Tibial nerve (tissue), 4 donors: ENCODE data around the gene LPXN. TPM values are rescaled to one million over a fixed set of nuclear protein-coding genes. Genes with fewer than 3 reads are reported as not detected.

Experiments
- DNase-seq, 2 donors: peaks; one replicate each; pipeline ENCODE4 v3.0.0-alpha.2; 2019; ENCODE audit warnings: low spot score in 2 of 2
- H3K27ac ChIP-seq, 4 donors: fragments of 200-600 bp; sonication (generic) in 3 of 4; one replicate each; pipeline ENCODE4 v1.5.1; 2017 to 2019; ENCODE audit warnings: mild to moderate bottlenecking in 1 of 4
- H3K27me3 ChIP-seq, 2 donors: fragments of 200-600 bp; sonication (generic) in 1 of 2; one replicate each; pipeline versions ENCODE4 v1.5.1 to v1.6.0; 2017 to 2019
- H3K36me3 ChIP-seq, 3 donors: fragments of 200-600 bp; sonication (generic); one replicate each; pipeline ENCODE4 v1.5.1; 2018 to 2019
- H3K4me1 ChIP-seq, 4 donors: fragments of 200-600 bp; sonication (generic) in 3 of 4; one replicate each; pipeline ENCODE4 v1.5.1; 2017 to 2019
- H3K4me3 ChIP-seq, 4 donors: fragments of 200-600 bp; sonication (generic) in 3 of 4; one replicate each; pipeline ENCODE4 v1.5.1; 2017 to 2019; ENCODE audit warnings: mild to moderate bottlenecking in 1 of 4, moderate library complexity in 1 of 4
- H3K9me3 ChIP-seq, 4 donors: fragments of 200-600 bp; sonication (generic) in 3 of 4; one replicate each; pipeline ENCODE4 v1.5.1; 2017 to 2019
- CTCF ChIP-seq, 5 experiments: fragments of 200-600 bp in 3 of 5; fragments of 450-650 bp in 2 of 5; sonication (generic) in 3 of 5; IDR thresholded peaks; one replicate each; pipeline ENCODE4 v1.5.1; 2016 to 2019; ENCODE audit warnings: antibody characterized with exemption in 5 of 5, mild to moderate bottlenecking in 3 of 5, moderate library complexity in 2 of 5
- EP300 ChIP-seq, 2 donors: sonication (generic); formaldehyde crosslinking; IDR thresholded peaks; one replicate each; pipeline ENCODE4 v1.6.1; 2017; ENCODE audit warnings: antibody characterized with exemption in 2 of 2, mild to moderate bottlenecking in 1 of 2
- POLR2A ChIP-seq, 2 donors: fragments of 450-650 bp; IDR thresholded peaks; one replicate each; pipeline ENCODE4 v1.6.1; 2017; ENCODE audit warnings: antibody characterized with exemption in 2 of 2, mild to moderate bottlenecking in 2 of 2, moderate library complexity in 2 of 2
- WGBS, 2 donors: methylation state at CpG; one replicate each; pipeline ENCODE4 v1.1.5; 2018; 5-methylcytosine and 5-hydroxymethylcytosine counted together
- total RNA-seq, 4 donors: library from RNA; depleted of rRNA; stranded (reverse); fragments of >200 nt; gene quantifications; one replicate each; pipeline ENCODE4 v1.1.0, GENCODE V29; 2016

The LPXN gene
- total RNA-seq, 4 donors from 2014 or later = 10.3 to 13.2 (median 11.9) TPM

GRCh38 chr11:58485961-58486360 is 89.7 kb downstream of the LPXN start:
- no peak for DNase-seq
- 79 to 91% methylated on average over 1 of the region's 1 CpG for WGBS, 2 donors
- Histone ChIP-seq H3K27me3 (no peaks in the 10 kb centered on the region), H3K9me3 (no peaks in the 10 kb centered on the region), H3K4me1 (no peaks in the 10 kb centered on the region), H3K27ac (no peak overlapping the region), H3K4me3 (no peak overlapping the region), H3K36me3 (no peaks in the 10 kb centered on the region)
- no peak for TF ChIP-seq POLR2A (IDR thresholded peaks at IDR 0.05)
- no peak for TF ChIP-seq EP300 (IDR thresholded peaks at IDR 0.05)
- TF ChIP-seq CTCF (IDR thresholded peaks at IDR 0.05) = no peak

Other genes starting within 250 kb of the LPXN start
- gene OR5B17, start 216.8 kb downstream of the LPXN start, total RNA-seq = not detected
- gene OR5B3, start 169.0 kb downstream of the LPXN start, total RNA-seq = not detected
- gene OR5B2, start 147.7 kb downstream of the LPXN start, total RNA-seq = under 1 TPM in 1 of 4 donors, not detected in 3; 0.42 TPM
- under 1 TPM in 1 of 4 donors, not detected in 3; 0.21 TPM for gene OR5B12, start 133.6 kb downstream of the LPXN start, total RNA-seq
- gene OR5B21, start 67.8 kb downstream of the LPXN start, total RNA-seq = not detected
- gene ZFP91, start 3.2 kb upstream of the LPXN start, total RNA-seq = 10 to 100 TPM; 45.0 to 47.7 (median 47.2) TPM
- gene CNTF, start 46.8 kb upstream of the LPXN start, total RNA-seq = 100 to 1,000 TPM in 3 of 4 donors, 10 to 100 TPM in 1; 53.7 to 342 (median 305) TPM
- 1 to 10 TPM in 1 of 4 donors, under 1 TPM in 1, not detected in 2; 0.66 to 1.7 TPM for gene GLYAT, start 156.1 kb upstream of the LPXN start, total RNA-seq